GM18867 (cell line): ENCODE results near the gene ACTG1.
"Not testable (repeated sequence)": the region's sequence is repeated elsewhere in the genome, so short reads cannot be mapped to it uniquely, and the experiment has no call there.

ENCODE experiments used
- ATAC-seq: cut with Tn5 transposase; IDR thresholded peaks from one replicate; pipeline ENCODE4 v1.9.1; 2021; ENCODE audit warnings: mild to moderate bottlenecking, moderate library complexity; ENCODE audit not compliant: unreplicated experiment

Gene ACTG1

DNA sequence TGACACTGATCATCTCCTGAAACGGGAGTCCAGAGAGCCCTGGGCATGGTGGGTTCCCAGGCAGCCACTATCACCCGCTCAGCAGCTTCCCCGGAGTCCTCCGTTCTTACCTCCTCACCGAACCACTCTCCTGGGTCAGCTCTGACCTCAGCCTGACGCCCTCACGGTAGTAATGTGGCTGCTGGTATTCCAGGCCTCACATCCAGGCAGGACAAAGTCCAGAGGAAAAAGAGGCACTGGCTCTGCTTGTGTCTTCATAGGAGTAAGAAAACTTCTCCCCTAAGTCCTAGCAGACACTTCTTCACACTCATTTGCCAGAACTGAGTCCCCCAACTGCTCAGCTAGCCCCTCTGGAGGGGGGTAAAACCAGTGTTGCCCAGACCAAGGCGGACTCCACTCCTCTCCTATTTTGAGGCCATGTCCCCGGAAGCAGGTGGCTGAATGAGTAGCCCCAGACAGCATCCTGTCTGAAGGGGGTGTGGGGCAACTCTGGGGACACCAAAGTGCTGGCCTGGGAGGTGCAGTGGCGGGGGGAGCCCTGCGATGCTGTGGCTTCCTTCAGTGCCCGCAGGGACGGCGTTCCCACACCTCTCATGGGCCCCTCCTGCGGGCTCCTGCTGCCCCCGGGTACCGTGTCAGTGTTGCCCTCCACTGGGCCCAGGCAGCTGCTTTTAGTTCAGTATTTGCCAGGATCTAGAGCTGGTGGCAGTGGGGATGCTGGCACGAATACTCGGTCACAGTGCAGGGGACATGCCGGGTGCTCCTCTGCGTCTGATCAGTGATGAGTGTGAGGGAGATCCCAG lies 20.9 kb upstream of the ACTG1 start:
- no peak for ATAC-seq

DNA sequence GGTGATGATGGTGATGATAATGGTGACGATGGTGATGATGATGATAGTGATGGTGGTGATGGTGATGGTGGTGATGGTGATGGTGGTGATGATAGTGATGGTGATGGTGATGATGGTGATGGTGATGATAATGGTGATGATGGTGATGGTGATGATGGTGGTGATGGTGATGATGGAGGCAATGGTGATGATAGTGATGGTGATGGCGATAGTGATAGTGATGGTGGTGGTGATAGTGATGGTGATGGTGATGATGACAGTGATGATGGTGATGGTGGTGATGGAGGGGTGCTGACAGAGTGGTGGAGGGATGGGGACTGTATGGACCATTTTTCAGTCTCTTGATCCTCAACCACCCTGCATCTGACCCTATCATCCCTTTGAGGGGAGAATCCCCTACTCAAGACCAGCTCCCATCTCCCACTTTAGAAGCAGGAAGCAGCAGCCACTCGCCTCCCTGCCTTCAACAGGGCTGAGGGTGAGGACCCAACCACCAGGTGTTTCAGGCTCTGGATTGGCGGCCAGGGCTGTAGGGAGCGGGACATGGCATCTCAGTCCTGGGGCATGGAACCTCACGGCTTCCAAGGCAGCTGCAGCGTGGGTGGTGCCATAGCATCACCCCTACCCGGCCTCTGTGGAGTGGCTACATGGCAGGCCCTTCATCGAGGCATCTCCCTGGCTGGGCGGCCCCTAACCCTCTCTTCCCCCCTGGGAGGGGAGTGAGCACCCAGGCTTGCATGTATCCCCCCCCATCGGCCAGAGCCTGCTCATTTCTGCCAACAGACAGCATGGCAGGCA lies 20.1 kb upstream of the ACTG1 start:
- no peak for ATAC-seq

DNA sequence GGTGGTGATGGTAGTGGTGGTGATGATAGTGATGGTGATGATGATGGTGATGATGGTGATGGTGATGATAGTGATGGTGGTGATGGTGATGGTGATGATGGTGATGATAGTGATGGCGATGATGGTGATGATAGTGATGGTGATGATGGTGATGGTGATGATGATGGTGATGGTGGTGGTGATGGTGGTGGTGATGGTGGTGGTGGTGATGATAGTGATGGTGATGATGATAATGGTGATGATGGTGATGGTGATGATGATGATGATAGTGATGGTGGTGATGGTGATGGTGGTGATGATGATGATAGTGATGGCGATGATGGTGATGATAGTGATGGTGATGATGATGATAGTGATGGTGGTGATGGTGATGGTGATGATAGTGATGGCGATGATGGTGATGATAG lies 19.4 kb upstream of the ACTG1 start:
- ATAC-seq: not testable (repeated sequence)

DNA sequence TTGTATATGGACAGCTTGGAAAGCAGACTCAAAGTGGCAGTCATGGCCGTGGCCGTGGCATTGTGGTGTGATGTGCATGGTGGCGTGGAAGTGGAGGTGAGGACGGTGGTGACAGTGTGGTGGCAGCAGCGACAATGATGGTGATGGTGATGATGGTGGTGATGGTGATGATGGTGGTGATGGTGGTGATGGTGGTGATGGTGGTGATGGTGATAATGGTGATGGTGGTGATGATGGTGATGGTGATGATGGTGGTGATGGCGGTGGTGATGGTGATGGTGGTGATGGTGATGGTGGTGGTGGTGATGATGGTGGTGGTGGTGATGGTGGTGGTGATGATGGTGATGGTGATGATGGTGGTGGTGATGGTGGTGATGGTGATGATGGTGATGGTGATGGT lies 18.4 kb upstream of the ACTG1 start:
- ATAC-seq: not testable (repeated sequence)

DNA sequence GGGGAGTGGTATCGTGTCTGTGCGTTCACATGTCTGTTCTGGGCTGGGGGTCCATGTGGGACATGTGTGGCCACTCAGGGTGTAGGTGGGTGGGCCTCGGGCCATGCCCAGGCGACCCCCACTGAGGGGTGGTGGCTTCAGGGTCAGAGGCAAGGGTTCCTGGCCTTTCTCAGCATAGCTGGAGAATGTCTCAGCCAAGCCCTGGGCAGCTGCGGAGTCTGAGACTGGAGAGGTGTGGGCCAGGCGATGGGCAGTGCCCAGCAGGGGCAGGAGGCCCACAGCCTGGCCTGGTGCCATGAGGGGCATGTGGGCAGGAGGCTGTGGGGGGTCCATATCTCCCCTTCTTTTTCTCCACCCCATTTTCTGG lies 16.8 kb upstream of the ACTG1 start:
- ATAC-seq: no peak

DNA sequence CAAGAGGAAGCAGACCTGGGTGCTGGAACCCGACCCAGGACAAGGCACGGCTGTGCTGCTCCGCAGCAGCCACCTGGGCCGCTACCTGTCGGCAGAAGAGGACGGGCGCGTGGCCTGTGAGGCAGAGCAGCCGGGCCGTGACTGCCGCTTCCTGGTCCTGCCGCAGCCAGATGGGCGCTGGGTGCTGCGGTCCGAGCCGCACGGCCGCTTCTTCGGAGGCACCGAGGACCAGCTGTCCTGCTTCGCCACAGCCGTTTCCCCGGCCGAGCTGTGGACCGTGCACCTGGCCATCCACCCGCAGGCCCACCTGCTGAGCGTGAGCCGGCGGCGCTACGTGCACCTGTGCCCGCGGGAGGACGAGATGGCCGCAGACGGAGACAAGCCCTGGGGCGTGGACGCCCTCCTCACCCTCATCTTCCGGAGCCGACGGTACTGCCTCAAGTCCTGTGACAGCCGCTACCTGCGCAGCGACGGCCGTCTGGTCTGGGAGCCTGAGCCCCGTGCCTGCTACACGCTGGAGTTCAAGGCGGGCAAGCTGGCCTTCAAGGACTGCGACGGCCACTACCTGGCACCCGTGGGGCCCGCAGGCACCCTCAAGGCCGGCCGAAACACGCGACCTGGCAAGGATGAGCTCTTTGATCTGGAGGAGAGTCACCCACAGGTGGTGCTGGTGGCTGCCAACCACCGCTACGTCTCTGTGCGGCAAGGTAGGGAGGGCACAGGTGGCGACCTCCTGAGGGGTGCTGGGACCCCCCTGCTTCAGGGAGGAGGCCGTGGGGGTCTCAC lies 16.2 kb upstream of the ACTG1 start:
- ATAC-seq: no peak

DNA sequence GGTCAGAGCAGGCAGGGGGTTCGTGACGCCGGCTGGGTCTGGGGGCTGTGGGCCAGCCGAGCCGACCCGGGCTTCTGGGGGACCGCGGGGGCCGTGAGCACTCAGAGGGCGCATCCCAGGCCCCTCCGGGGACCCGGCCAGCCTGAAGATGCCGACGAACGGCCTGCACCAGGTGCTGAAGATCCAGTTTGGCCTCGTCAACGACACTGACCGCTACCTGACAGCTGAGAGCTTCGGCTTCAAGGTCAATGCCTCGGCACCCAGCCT lies 15.7 kb upstream of the ACTG1 start:
- ATAC-seq: no peak

DNA sequence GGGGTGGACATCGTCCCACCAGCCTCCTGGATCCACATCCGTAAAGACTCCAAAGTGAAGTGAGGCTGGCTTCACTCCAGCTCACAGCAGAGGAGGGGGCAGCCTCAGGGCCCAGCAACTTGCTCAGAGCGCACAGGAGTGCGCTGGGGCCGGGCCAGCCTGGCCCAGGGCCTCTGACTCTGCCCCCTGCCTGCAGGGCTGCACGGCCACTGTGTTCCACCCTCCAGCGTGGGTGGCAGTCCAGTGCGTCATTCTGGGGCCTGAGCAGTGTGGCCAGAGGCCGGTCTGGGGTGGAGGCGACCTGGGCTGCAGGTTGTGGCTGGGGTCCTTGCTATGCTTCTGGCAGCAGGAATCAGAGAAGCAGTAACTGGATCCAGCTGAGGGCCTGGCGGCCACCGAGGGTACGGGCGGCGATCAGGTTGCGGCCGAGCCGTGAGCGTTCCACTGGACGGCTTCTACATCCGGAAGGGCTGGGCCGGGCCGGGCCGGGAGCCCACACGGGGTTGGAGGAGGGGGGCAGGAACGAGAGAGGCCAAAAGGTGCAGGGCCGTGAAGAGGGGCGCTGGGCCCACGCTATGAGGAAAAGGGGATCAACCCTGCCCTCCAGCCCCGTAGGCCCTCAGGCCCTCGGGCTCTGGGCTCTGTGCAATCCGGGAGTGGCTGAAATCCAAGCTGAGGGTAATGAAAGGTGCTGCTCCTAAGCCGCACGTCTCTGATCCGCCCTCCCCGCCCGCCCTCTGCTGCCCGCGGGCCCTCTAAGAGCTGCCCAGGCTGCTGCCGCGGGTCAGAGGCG lies 15.2 kb upstream of the ACTG1 start, which contains the start of gene FSCN2:
Gene FSCN2 (plus strand): TSS at position 787 of the 793 bp plus-strand sequence. CDS start 155 bp downstream, outside the sequence.
- ATAC-seq: no peak

DNA sequence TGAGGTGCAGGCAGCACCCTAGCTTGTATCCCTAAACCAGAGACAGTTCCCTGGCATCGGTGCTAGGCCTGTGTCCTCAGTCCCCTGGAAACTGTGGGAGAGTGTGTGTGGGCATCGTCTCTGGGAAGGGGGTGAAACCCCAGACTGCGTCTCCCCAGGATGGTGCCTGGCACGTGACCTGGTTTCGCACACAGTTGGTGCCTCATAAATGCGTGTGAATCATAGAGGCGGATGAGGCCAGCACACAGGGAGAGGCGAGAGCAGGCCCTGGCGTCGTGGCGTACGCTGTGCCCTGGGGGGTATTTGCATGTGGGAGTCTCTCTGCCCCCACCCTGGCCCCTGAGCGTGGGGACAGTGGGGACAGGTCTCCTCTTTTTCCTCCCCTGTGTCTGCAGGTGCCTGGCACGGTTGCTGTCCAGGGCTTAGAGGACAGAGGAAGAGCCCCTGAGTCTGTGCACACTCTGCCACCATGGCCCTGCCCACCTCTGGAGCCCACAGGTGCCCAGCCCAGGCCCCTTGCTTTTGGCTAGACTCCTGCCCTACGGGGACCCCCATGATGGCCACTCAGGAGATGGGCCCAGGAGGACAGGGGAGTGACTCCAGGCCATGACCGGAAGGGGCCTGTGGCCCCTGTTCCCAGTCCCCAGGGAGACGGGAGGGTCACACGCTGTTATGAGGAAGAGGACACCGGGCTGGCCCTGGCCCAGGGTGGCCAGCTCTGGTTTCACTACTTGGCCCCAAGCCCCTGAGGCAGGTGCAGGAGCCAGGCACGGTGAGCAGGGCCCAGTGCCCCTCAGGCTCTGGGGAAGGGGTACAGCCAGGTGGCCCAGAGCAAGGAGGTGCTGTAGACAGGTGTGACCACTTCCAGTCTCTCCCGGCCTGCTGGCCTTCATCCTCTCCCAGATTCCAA lies 14.3 kb upstream of the ACTG1 start:
- no peak for ATAC-seq

DNA sequence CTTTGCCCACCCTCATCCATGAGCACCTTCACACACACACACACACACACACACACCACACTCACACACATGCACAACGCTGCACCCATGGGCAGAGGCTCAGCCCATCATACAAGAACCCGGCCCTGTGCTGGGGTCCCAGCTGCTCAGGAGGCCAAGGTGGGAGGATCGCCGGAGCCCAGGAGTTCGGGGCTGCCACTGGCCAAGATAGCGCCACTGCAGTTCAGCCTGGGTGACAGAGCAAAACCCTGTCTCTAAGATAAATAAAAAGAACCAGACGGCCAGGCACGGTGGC lies 12.2 kb upstream of the ACTG1 start:
- ATAC-seq: no peak

DNA sequence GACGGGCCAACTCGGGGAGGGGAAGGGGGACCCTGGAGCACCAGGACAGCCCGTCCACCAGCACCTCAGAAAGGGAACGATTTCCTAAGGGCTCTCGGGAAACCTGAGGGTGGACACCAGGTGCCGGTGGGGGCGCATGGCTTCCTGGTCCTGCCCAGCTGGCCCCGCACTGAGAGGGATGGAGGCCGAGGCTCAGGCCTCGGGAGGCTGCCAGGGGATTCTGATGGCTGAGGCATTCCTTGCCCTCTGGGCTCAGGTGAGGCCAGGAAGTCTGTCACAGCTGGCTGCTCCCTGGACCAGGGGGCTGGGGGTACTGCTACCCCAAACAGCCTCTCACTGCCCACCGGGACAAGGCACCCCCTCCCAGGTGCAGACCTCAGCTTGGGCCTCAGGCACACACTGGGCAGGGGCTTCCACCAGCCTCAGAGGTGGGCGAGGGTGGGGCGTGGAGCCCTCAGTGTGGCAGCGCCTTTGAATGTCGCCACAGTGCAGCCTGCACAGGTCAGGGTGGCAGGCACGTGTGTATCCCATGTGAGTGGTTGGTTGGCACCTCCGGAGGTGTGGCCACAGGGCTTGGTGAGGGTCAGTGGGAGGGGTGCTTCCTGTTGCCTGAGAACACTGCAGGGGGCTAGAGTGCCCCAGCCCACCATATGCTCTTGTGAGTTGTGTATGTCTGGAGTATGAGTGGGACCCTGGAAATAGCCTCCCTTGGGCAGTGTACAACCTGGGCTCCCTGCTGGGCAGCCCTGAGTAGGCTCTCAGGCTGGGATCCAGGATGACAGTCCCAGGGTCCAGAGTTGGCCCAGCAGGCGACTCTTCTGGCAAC lies 11.7 kb upstream of the ACTG1 start:
- no peak for ATAC-seq

DNA sequence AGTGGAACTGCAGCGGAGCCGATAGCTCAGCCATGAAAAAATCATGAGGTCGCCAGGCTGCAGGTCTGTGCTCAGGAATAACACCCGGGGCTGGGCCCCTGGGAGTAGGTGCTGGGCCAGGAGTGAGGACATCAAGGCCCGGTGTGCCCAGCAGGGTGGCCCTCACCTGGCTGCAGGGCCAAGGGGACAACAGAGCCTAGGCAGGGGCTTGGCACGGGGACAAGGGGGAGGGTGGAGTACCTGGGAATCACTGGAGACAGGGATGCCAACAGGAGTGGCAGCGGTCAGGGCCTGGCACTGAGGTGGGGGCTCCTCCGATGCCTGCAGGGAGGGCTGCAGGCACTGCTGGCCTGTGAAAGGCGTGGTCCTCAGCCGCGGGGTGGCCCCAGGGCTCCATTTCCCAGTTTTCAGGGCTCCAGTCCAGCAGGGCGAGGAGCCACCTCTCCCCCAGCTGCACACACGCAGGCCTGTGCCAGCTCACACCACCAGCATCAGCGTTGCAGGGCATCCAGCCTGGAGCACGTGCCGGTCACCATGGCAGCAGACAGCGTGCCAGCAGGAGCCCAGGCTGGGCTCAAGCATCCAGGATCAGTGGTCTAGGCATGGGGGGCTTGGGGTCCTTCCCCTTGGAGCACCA lies 10.9 kb upstream of the ACTG1 start:
- ATAC-seq: no peak

DNA sequence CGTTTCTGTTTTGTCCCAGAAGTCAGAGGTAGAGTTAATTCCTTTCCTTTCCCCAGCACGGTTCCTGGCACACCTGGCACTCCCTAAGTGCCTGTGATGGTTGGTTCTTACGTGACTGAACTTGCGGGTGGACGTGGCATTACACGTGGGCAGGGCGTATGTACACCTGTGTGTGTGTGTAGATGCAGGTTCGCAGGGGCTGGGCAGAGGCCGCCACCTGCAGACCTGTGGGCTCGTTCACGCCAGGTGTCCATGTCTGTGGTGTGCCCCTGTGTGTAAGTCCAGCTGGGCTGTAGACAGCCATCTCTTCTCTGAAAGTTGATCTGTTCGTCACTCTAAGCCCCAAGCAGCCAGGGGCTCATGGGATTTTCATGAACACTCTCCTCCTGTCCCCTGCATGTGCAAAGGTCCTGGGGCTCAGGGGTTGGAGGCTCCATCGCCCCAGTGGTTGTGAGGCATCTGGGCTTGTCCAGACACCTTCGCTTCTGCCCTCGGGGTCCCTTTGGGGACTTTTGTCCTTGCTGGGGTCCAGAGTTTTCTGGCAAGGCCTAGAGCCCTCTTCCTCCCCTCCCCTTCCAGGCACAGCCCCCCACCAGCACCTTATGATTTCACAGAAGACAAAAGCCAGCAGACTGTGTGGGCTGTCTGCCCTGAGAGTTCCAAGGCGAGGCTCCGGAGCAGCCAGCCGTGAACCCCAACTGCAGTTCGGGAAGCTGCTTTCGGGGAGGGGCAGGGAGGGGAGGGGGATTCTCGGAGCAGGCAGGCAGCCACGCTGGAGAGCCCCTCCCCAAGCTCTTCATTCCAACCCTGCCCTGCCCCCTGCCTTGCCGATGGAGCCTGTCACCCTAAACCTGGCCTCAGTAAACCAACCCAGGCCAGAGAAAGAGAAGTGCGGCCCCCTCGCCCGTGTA lies 10.1 kb upstream of the ACTG1 start:
- ATAC-seq: no peak

DNA sequence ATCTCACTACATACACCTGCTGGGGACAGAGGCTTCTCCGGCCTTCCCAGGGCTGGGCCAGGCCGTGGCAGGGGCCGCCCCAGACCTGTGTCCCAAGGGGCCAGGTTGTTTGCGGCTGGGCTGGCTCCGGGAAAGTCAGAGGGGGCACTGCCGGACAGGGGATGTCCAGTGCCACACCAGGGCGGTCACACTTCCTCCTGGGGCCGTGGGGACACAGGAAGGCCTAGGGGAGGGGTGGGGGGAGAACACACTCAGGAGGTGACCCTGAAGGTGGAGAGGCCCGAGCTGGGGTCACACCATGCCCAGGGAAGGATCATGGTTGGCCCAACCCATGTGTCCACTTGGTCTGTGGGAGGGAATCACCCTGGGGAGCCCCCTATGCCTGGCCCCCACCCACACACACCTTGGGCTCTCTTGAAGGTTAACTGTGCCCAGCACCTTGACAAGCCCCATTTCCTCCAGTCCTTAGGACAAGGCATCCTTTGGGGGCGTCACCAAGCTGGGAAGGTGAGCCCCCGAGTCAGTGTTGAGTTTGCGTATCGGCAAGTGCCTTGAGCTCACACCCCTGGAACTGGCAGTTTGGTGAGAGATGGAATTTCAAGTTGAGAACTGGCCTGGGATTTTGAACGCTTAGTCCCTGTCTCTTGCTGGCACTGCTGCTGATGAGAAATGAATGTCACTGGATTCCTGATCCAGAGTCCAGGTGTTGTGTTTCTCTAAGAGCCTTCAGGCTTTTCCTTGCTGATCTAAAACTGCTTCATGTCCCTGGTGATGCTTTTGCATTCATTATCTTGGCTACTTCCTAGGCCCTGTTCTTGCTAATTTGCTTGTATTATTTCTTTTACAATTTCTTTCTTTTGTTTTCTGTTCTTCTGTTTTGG lies 7.7 kb upstream of the ACTG1 start:
- no peak for ATAC-seq

DNA sequence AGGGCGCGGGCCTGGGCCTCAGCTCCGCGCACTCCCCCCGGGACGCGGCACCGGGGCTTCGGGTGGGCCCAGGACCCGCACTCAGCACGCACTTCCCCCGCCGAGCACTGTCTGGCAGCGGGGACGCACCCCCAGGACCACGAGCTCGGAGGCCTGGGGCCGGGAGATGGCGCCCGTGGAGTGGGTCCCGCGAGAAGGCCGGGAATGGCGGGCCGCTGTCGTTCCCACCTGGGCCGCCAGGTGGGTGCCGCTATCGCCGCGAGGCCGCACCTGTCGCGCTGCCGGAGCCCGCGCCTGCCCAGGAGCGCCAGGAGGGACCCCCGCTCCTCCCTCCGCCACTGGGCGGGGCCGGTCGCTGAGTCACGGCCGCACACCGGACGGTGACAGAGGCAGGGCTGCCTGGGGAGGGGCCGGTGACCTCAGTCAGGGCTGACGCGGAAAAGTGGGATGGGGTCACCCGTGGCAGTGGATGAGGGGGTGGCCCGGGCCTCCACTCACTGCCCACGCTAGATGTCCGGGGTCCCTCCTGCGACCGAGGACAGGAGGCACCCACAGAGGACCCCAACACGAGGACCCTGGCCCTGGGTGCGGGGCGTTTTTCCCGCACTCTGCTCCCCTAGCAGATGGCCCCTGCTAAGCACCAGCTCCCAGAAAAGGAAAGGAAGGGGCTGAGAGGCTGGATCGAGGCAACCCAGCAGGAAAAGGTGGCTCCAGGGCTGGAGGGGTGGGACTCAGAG lies 6.9 kb upstream of the ACTG1 start:
- no peak for ATAC-seq

DNA sequence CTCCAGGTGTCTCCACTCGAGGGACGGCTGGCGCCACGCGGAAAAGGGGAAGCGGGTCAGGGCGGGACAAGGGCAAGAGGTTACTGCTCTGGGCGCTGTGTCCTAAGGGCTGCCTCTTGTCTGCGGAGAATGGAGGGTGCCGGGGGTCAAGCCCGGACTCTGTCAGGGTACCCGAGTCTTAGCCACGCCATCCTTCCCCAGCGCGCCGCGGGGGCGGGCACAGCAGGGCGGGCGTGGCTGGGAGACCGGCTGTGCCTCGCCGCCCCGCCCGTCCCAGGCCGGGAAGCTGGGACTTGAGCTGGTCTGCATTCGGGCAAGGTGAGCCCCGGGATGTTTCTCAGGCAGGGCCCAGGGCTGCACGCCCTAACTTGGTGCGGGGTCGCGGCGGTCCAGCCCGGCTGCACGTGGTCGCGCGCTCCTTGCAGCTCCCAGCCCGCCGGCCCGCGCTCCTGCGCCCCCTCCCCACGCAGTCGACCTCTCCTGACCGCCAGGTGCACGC lies 6.2 kb upstream of the ACTG1 start:
- no peak for ATAC-seq
